Thyroid gland (tissue), 4 donors: Measurements from ENCODE around the gene SBNO1. TPM values are rescaled to one million over a fixed set of nuclear protein-coding genes. Genes with fewer than 3 reads are reported as not detected.

Source experiments
- DNase-seq, 2 donors: peaks; one replicate each; pipeline ENCODE4 v3.0.0-alpha.2; 2019
- H3K27ac ChIP-seq, 3 donors: fragments of 200-600 bp; sonication (generic); 1 replicate in 2 of 3; 2 replicates in 1 of 3; pipeline ENCODE4 v1.5.1; 2016 to 2019; ENCODE audit warnings: mild to moderate bottlenecking in 1 of 3, moderate library complexity in 1 of 3
- H3K27me3 ChIP-seq: fragments of 200-600 bp; sonication (generic); one replicate; pipeline ENCODE4 v1.5.1; 2019
- H3K36me3 ChIP-seq, 2 donors: fragments of 200-600 bp; sonication (generic); one replicate each; pipeline ENCODE4 v1.5.1; 2016 to 2019
- H3K4me1 ChIP-seq, 2 donors: fragments of 200-600 bp; sonication (generic); one replicate each; pipeline ENCODE4 v1.5.1; 2017 to 2019
- H3K4me3 ChIP-seq, 3 donors: fragments of 200-600 bp; sonication (generic); replicated peaks in 1 of 3; 1 replicate in 2 of 3; 2 replicates in 1 of 3; pipeline ENCODE4 v1.5.1; 2016; ENCODE audit warnings: mild to moderate bottlenecking in 1 of 3
- H3K9me3 ChIP-seq: fragments of 200-600 bp; sonication (generic); one replicate; pipeline ENCODE4 v1.5.1; 2017
- POLR2A ChIP-seq, 2 donors: fragments of 450-650 bp; IDR thresholded peaks; one replicate each; pipeline ENCODE4 v1.6.1; 2017; ENCODE audit warnings: antibody characterized with exemption in 2 of 2, mild to moderate bottlenecking in 2 of 2, moderate library complexity in 1 of 2
- WGBS, 2 donors: methylation state at CpG; one replicate each; pipeline ENCODE4 v1.1.5; 2017; 5-methylcytosine and 5-hydroxymethylcytosine counted together
- intact Hi-C: fragments of 100-400 bp; cut with DNase I; formaldehyde crosslinking; loops from one replicate; pipeline ENCODE4 v1.15.1; 2023
- total RNA-seq, 4 donors: library from RNA; depleted of rRNA; stranded (reverse); fragments of >200 nt; gene quantifications; one replicate each; pipeline ENCODE4 v1.2.3, GENCODE V29; 2016
- TF ChIP-seq, protein P1 (sequence below), 6 experiments: fragments of 200-600 bp in 3 of 6; fragments of 450-650 bp in 3 of 6; sonication (generic) in 3 of 6; IDR thresholded peaks; one replicate each; pipeline ENCODE4 v1.5.1; 2016 to 2019; ENCODE audit warnings: antibody characterized with exemption in 6 of 6, mild to moderate bottlenecking in 2 of 6, inconsistent platforms in 1 of 6, moderate library complexity in 1 of 6

The SBNO1 gene
- total RNA-seq, 4 donors from 2014 or later: 32.4 to 50.3 (median 42.9) TPM

DNA sequence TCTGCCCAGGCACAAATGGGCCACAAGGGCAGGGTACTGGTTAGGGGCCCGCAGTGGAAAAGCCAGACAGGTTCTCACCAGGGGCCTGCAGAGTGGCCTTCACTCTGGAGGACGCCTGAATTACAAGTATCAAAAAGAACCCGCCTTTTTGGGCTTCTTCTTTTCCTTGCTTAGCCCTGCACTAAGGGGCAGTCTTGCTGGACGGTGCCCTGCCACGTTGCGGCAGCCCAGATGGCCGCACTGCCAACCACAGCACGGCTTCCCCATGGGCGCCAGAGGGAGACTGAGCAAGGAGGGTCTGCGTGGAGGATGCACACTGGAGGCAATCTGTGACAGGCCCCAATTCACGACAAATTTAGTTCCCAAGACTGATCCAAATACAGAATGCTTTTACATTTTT is 74.7 kb downstream of the SBNO1 start:
- TF ChIP-seq, protein P1, sequence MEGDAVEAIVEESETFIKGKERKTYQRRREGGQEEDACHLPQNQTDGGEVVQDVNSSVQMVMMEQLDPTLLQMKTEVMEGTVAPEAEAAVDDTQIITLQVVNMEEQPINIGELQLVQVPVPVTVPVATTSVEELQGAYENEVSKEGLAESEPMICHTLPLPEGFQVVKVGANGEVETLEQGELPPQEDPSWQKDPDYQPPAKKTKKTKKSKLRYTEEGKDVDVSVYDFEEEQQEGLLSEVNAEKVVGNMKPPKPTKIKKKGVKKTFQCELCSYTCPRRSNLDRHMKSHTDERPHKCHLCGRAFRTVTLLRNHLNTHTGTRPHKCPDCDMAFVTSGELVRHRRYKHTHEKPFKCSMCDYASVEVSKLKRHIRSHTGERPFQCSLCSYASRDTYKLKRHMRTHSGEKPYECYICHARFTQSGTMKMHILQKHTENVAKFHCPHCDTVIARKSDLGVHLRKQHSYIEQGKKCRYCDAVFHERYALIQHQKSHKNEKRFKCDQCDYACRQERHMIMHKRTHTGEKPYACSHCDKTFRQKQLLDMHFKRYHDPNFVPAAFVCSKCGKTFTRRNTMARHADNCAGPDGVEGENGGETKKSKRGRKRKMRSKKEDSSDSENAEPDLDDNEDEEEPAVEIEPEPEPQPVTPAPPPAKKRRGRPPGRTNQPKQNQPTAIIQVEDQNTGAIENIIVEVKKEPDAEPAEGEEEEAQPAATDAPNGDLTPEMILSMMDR (IDR thresholded peaks at IDR 0.05): no peak
- TF ChIP-seq POLR2A (IDR thresholded peaks at IDR 0.05): no peak
- WGBS, 2 donors: 98 to 100% methylated on average over 5 to 11 of the region's 11 CpGs

DNA sequence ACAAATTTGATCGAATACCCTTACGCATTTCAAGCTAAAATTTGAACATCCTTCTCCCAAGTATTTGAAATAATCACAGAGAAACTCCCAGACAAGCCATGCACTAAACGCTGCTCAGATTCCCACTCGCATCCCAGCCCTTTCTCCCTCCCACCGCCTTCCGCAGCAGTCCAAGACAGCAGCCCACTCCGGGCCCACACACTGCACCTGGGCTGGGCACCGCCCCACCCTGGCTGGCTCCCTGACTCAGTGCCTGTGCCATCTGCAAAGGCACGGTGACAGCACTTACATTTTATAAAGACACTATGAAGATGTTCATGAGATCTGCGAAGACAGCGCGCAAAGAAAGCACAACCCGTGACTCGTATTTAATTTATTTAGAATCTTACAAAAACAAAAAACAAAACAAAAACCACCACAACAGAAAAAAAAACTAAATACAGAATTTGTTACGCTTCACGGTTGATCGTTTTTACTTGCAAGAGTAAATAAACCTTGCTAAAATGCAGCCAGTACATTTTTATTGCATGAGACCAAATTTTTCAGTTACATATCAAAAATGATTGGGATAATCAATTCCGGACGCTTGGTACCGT is 75.8 kb downstream of the SBNO1 start:
- no peaks in the 10 kb centered on the region for H3K9me3 ChIP-seq
- peaks cover 11 to 16% of the 10 kb centered on the region in 2 donors for H3K36me3 ChIP-seq
- intact Hi-C loops: no loop called here
- H3K4me1 ChIP-seq: no peaks in the 10 kb centered on the region
- DNase-seq: no peak
- no peak overlapping the region for H3K27ac ChIP-seq
- no peak for TF ChIP-seq POLR2A (IDR thresholded peaks at IDR 0.05)
- TF ChIP-seq, protein P1 (IDR thresholded peaks at IDR 0.05): no peak
- no peaks in the 10 kb centered on the region for H3K27me3 ChIP-seq
- WGBS, 2 donors: 96 to 97% methylated on average over 20 of the region's 20 CpGs
- no peak overlapping the region for H3K4me3 ChIP-seq

More for the DNA sequence above, 74.7 kb downstream of the SBNO1 start:
- no peak for DNase-seq
- no peaks in the 10 kb centered on the region for H3K27me3 ChIP-seq
- no peaks in the 10 kb centered on the region for H3K9me3 ChIP-seq
- no peaks in the 10 kb centered on the region for H3K4me1 ChIP-seq
- intact Hi-C loops: no loop called here
- no peak overlapping the region for H3K27ac ChIP-seq
- H3K36me3 ChIP-seq: peaks cover 20 to 25% of the 10 kb centered on the region in 2 donors
- H3K4me3 ChIP-seq: no peak overlapping the region

DNA sequence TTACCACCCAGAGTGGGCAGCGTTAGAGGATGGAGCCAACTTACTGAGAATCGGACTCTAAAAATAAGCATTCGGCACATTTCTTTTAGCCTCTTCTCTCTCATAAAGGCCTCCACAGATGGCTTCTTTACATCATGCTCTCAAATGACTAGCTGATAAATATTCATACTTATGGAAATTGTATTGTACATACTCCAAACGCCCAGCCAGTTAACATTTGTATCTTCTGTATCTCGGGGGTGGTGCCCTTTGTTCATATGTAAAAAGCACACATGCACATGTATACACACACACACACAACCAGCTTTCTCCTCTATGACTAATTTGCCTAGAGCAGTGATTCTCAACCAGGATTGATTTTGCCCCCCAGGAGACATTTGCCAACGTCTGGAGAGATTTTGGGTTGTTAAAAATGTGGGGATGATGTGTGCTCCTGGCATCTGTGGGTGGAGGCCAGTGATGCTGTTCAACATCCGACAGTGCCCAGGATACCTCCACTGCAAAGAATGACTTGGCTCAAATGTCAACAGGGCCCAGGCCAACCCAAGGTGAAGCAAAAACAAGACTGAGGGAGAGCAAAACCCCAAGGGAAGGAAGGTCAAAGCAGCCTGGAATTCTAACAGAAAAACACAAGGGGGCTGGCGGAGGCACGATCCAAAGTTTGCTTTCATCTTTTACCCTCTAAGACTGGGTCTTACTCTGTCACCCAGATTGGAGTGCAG is 77.8 kb downstream of the SBNO1 start:
- H3K4me1 ChIP-seq: no peaks in the 10 kb centered on the region
- intact Hi-C loops: no loop called here
- no peak for DNase-seq
- H3K9me3 ChIP-seq: no peaks in the 10 kb centered on the region
- H3K36me3 ChIP-seq: peaks cover 0 to 6% of the 10 kb centered on the region in 2 donors
- H3K27me3 ChIP-seq: no peaks in the 10 kb centered on the region
- TF ChIP-seq POLR2A (IDR thresholded peaks at IDR 0.05): no peak
- TF ChIP-seq, protein P1 (IDR thresholded peaks at IDR 0.05): no peak
- no peak overlapping the region for H3K27ac ChIP-seq
- H3K4me3 ChIP-seq: no peak overlapping the region
- WGBS, 2 donors: 72 to 79% methylated on average over 9 of the region's 9 CpGs

DNA sequence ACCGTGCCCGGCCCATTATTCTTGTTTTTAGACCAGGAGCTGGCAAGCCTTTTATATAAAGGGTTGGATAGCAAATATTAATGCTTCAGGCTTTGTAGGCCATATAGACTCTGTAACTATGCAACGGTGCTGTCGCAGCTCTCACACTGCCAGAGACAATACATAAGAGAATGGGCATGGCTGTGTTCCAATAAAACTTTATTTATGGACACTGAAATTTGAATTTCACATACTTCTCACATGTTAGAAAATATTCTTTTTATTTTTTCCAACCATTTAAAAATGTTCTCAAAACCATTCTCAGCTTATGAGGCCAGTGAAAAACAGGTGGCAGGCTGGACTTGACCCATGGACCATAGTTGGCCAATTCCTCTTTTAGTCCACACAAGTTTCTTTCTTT is 80.0 kb downstream of the SBNO1 start:
- TF ChIP-seq, protein P1 (IDR thresholded peaks at IDR 0.05): no peak
- no peak for TF ChIP-seq POLR2A (IDR thresholded peaks at IDR 0.05)
- Histone ChIP-seq H3K27me3 (no peaks in the 10 kb centered on the region), H3K4me3 (no peak overlapping the region), H3K36me3 (no peaks in the 10 kb centered on the region), H3K4me1 (no peaks in the 10 kb centered on the region), H3K9me3 (no peaks in the 10 kb centered on the region), H3K27ac (no peak overlapping the region)
- no peak for DNase-seq
- intact Hi-C loops: no loop called here
- WGBS, 2 donors: 95 to 98% methylated on average over 4 of the region's 4 CpGs

DNA sequence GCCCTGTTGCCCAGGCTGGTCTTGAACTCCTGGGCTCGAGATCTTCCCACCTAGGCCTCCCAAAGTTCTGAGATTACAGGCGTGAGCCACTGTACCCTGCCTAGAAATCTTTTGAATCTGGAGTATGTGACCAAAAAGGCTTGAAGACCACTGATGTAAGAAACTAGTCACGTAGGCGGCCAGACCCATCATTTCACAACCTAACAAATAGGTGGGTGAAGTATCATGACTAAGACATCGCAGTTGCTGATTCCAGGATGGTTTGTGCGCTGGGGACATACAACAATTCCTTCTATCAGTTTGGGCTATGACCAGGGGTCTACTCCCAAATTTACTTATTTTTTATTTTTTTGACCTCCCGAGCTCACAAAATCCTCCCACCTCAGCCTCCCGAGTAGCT is 81.2 kb downstream of the SBNO1 start:
- Histone ChIP-seq H3K4me1 (no peaks in the 10 kb centered on the region), H3K9me3 (no peaks in the 10 kb centered on the region), H3K4me3 (no peak overlapping the region), H3K36me3 (no peaks in the 10 kb centered on the region), H3K27ac (no peak overlapping the region), H3K27me3 (no peaks in the 10 kb centered on the region)
- TF ChIP-seq, protein P1 (IDR thresholded peaks at IDR 0.05): no peak
- TF ChIP-seq POLR2A (IDR thresholded peaks at IDR 0.05): no peak
- DNase-seq: no peak
- intact Hi-C loops: no loop called here
- 94 to 99% methylated on average over 8 of the region's 8 CpGs for WGBS, 2 donors
